ENCODE data around the gene PACRG. TPM values are rescaled to one million over a fixed set of nuclear protein-coding genes. Genes with fewer than 3 reads are reported as not detected.

Gene PACRG
- total and polyA plus RNA-seq, 10 of the 15 experiments (the other 5 are each of a cell fraction or from before 2014, with no cell fraction given): not detected

- no peak overlapping the region for H3K9ac ChIP-seq (ENCODE audit: control insufficient read depth, insufficient read depth, low read length)
- H4K20me1 ChIP-seq (ENCODE audit: control insufficient read depth, insufficient read depth): no peaks in the 10 kb centered on the region
- H3K4me2 ChIP-seq (ENCODE audit: control insufficient read depth, insufficient read depth): no peak overlapping the region
- H3K9me3 ChIP-seq (replicated peaks; ENCODE audit: control insufficient read depth, insufficient read depth, low read length): no peaks in the 10 kb centered on the region
- intact Hi-C loops (cut with micrococcal nuclease; ENCODE audit: unreplicated experiment) (no loop called here), in situ Hi-C loops (cut with MboI) (no loop called here)
- WGBS (ENCODE audit: insufficient coverage, insufficient replicate concordance, low lambda C conversion rate, missing lambda C conversion rate): 52% methylated on average over 11 of the region's 11 CpGs
- no peak for ATAC-seq
- DNase-seq (ENCODE audit: low read depth, low spot score): no peak
- RAD21 ChIA-PET (ENCODE audit: unreplicated experiment): no interaction called here
- SMC1A ChIA-PET (ENCODE audit: uncharacterized antibody, unreplicated experiment): no interaction called here
- POLR2A ChIA-PET: no interaction called here
- H3K79me2 ChIP-seq (ENCODE audit: control insufficient read depth, insufficient read depth, low read length): no peaks in the 10 kb centered on the region
- no TSS peak for BruUV-seq (replicated peaks)
- CTCF ChIA-PET: no interaction called here
- no peak for FAIRE-seq
- H2AFZ ChIP-seq (ENCODE audit: control insufficient read depth, low read depth, low read length): no peak overlapping the region
- H3K4me3 ChIP-seq: no peak overlapping the region
- no peaks in the 10 kb centered on the region for H3K27me3 ChIP-seq (replicated peaks in 1 of 2; ENCODE audit: control insufficient read depth in 2 of 2, insufficient read depth in 2 of 2, low read length in 1 of 2)
- TF ChIP-seq HDAC6 (IDR thresholded peaks at IDR 0.05; ENCODE audit: unreplicated experiment) (no peak), WRNIP1 (IDR thresholded peaks at IDR 0.05; ENCODE audit: borderline replicate concordance, low read depth, low read length) (no peak), MLLT1 (IDR thresholded peaks at IDR 0.05) (no peak), SREBF2 (IDR thresholded peaks at IDR 0.05; ENCODE audit: low read length) (no peak), PML (IDR thresholded peaks at IDR 0.05; ENCODE audit: low read length) (no peak), ZNF384 (IDR thresholded peaks at IDR 0.05; ENCODE audit: borderline replicate concordance, low read depth, low read length) (no peak)
- no peaks in the 10 kb centered on the region for H3K4me1 ChIP-seq (ENCODE audit: control insufficient read depth, insufficient read depth, low read length)
- no peaks in the 10 kb centered on the region for H3K36me3 ChIP-seq (ENCODE audit: control insufficient read depth in 2 of 2, insufficient read depth in 2 of 2, low read length in 1 of 2)
- no peak overlapping the region for H3K27ac ChIP-seq (ENCODE audit: control insufficient read depth, insufficient read depth)
These were observed 434.5 kb downstream of the PACRG start for GRCh38 chr6:163162007-163162873.

- Histone ChIP-seq H4K20me1 (ENCODE audit: control insufficient read depth, insufficient read depth) (no peaks in the 10 kb centered on the region), H3K4me1 (ENCODE audit: control insufficient read depth, insufficient read depth, low read length) (no peaks in the 10 kb centered on the region), H3K4me2 (ENCODE audit: control insufficient read depth, insufficient read depth) (no peak overlapping the region), H3K27ac (ENCODE audit: control insufficient read depth, insufficient read depth) (no peak overlapping the region), H3K4me3 (no peak overlapping the region), H3K79me2 (ENCODE audit: control insufficient read depth, insufficient read depth, low read length) (no peaks in the 10 kb centered on the region), H2AFZ (ENCODE audit: control insufficient read depth, low read depth, low read length) (no peak overlapping the region), H3K9me3 (replicated peaks; ENCODE audit: control insufficient read depth, insufficient read depth, low read length) (no peaks in the 10 kb centered on the region), H3K27me3 (replicated peaks in 1 of 2; ENCODE audit: control insufficient read depth in 2 of 2, insufficient read depth in 2 of 2, low read length in 1 of 2) (no peaks in the 10 kb centered on the region), H3K36me3 (ENCODE audit: control insufficient read depth in 2 of 2, insufficient read depth in 2 of 2, low read length in 1 of 2) (no peaks in the 10 kb centered on the region), H3K9ac (ENCODE audit: control insufficient read depth, insufficient read depth, low read length) (no peak overlapping the region)
- FAIRE-seq (no peak), ATAC-seq (no peak), DNase-seq (ENCODE audit: low read depth, low spot score) (no peak)
- 18% methylated on average over 6 of the region's 6 CpGs for WGBS (ENCODE audit: insufficient coverage, insufficient replicate concordance, low lambda C conversion rate, missing lambda C conversion rate)
- TF ChIP-seq ELK1 (IDR thresholded peaks at IDR 0.05; ENCODE audit: low read depth, low read length) (no peak), NR2F1 (conservative IDR thresholded peaks at IDR 0.05) (no peak), NBN (IDR thresholded peaks at IDR 0.05) (no peak), JUND (IDR thresholded peaks at IDR 0.05; ENCODE audit: low read depth, low read length) (no peak), HDAC2 (IDR thresholded peaks at IDR 0.05) (no peak), ZBTB11 (CRISPR knock-in tag; IDR thresholded peaks at IDR 0.05) (no peak)
- ChIA-PET RAD21 (ENCODE audit: unreplicated experiment) (no interaction called here), POLR2A (no interaction called here), SMC1A (ENCODE audit: uncharacterized antibody, unreplicated experiment) (no interaction called here), CTCF (no interaction called here)
- in situ Hi-C loops (cut with MboI): no loop called here
- intact Hi-C loops (cut with micrococcal nuclease; ENCODE audit: unreplicated experiment): no loop called here
- no TSS peak for BruUV-seq (replicated peaks)
These were observed 435.1 kb downstream of the PACRG start for GRCh38 chr6:163162874-163163213.
